ENCODE measurements around the gene SUN1. TPM values are rescaled to one million over a fixed set of nuclear protein-coding genes. Genes with fewer than 3 reads are reported as not detected.

Gene SUN1
- total RNA-seq, 6 experiments from 2014 or later, result 51.0 to 69.8 (median 61.2) TPM

DNA sequence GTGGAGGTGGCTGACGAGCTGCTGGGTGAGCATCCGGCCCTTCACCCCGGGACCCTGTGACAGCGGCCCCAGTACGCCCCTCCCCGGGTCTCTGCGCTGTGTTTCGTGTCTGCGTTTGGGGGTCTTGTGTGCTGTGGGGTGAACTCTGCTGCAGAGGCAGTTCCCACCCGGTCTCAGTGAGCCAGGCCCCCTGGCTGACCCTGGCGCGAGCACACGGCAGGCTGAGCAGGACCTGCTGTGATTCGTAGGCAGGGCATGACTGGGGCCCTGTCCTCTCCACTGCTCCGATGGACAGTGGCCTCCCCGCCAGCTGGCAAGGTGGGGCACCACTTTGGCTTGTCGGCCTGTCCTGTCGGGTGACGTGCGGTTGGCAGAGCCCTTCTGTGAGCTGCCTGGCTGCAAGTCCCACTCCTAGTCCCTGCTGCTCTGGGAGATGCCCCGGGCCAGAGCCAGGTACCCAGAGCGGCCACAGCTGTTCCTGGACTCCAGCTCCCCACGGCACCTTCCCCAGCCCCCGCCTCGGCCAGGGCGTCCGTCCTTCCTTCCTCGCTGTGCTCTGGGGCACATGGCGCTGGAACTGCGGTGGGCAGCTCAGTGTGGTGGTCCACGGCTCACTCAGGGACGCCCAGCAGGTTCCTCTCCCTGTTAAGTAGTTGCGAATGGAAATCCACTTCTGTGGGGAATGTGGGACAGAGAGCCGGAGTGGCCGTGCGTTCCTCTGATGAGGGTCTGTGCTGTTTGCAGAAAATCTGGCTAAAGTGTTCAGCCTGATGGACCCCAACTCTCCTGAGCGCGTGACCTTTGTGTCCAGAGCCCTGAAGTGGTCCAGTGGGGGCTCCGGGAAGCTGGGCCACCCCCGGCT lies 54.6 kb downstream of the SUN1 start:
- Mint-ChIP-seq H3K27me3 (ENCODE audit: insufficient read depth) (peaks cover 2% of the 10 kb centered on the region; the same call in 1 of the 2 replicates), H3K4me3 (no peak overlapping the region), H3K36me3 (ENCODE audit: low read depth) (peaks cover 4% of the 10 kb centered on the region), H3K4me1 (ENCODE audit: low read depth) (no peaks in the 10 kb centered on the region), H3K9me3 (no peaks in the 10 kb centered on the region), H3K27ac (no peak overlapping the region)
- no peak for DNase-seq
- TF ChIP-seq, protein P1, sequence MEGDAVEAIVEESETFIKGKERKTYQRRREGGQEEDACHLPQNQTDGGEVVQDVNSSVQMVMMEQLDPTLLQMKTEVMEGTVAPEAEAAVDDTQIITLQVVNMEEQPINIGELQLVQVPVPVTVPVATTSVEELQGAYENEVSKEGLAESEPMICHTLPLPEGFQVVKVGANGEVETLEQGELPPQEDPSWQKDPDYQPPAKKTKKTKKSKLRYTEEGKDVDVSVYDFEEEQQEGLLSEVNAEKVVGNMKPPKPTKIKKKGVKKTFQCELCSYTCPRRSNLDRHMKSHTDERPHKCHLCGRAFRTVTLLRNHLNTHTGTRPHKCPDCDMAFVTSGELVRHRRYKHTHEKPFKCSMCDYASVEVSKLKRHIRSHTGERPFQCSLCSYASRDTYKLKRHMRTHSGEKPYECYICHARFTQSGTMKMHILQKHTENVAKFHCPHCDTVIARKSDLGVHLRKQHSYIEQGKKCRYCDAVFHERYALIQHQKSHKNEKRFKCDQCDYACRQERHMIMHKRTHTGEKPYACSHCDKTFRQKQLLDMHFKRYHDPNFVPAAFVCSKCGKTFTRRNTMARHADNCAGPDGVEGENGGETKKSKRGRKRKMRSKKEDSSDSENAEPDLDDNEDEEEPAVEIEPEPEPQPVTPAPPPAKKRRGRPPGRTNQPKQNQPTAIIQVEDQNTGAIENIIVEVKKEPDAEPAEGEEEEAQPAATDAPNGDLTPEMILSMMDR (IDR thresholded peaks at IDR 0.05), result no peak

DNA sequence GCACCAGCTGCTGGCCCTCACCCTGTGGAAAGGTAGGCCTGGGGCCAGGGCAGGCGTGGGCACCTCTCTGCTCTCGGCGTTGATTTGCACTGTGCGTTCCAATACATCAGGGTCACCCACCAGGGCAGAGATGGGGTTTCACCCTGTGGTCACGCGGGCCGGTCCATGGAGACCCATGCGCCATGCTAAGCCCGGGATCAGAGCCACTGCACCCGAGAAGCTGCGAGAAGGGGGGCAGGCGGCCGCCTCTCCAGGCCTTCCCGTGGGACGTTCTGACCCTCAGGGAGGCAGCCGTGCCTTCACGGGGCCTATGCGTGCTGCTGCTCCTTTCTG lies 55.2 kb downstream of the SUN1 start:
- H3K27ac Mint-ChIP-seq, result no peak overlapping the region
- H3K4me3 Mint-ChIP-seq, result no peak overlapping the region
- peaks cover 8% of the 10 kb centered on the region for H3K36me3 Mint-ChIP-seq (ENCODE audit: low read depth)
- H3K27me3 Mint-ChIP-seq (ENCODE audit: insufficient read depth), result no peaks in the 10 kb centered on the region
- H3K9me3 Mint-ChIP-seq, result no peaks in the 10 kb centered on the region
- no peak for DNase-seq
- TF ChIP-seq, protein P1 (IDR thresholded peaks at IDR 0.05), result no peak
- H3K4me1 Mint-ChIP-seq (ENCODE audit: low read depth), result no peaks in the 10 kb centered on the region

DNA sequence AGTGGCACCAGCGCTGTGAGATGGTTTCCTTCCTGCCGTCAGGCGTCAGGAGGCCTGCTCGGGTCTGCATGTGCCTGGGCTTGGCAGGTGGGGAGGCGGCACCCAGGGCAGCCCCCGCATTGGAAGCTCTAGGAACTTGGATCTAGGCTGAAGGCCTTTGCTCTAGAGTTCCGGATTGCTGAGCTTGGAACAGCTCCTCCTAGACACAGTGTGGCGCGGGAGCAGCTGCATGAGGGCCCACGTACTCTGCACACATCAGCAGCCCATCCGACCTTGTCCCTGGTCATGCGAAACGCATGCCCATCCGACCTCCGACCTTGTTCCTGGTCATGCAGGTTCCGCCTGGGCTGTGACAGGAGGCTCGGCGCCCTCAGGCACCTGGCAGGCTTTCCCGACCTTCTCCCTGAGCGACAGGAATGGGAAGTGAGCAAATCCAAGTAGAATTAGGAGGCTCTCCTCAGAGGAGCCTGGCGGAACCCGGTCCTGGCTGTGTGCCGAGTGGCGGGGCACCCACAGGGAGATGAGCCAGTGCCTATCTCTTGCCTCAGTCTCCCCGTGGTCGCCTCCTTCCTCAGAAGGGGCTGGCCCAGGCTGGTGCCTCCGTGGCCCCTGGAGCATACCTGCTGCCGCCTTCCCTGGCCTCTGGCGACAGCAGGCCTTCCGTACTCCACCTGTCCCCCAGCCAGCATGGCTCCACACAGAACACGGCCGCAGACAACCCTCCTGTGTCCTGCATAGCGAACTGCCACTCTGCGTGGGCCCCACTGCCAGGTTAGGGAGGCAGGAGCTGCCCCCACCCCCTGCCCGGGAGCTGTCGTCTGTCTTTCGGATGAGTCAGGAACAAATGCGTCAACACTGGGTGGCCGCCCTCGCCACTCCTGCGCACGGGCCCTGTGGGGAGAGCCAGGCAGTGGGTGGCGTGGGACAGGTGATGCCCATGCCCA lies 56.1 kb downstream of the SUN1 start:
- DNase-seq, result no peak
- Mint-ChIP-seq H3K4me3 (no peak overlapping the region), H3K4me1 (ENCODE audit: low read depth) (no peaks in the 10 kb centered on the region), H3K27ac (no peak overlapping the region), H3K36me3 (ENCODE audit: low read depth) (peaks cover 15% of the 10 kb centered on the region), H3K27me3 (ENCODE audit: insufficient read depth) (peaks cover 2% of the 10 kb centered on the region; the same call in 1 of the 2 replicates), H3K9me3 (no peaks in the 10 kb centered on the region)
- TF ChIP-seq, protein P1 (IDR thresholded peaks at IDR 0.05), result no peak

DNA sequence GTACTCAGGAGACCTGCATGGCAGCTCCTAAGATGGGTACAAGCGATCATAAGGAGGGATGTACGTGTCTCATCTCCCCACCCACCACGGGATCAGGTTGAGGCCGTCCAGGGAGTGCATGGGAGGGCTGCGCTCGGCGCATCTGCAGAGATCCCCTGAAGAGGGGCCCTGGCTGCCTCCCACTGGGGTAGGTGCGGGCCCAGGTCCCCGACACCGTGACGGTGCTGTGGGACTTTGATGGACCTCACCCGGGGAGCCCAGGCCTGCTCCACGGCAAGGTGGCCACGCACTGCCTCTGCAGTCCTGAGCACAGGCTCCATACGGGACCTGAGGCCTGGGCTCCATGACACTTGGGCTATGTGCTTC lies 56.7 kb downstream of the SUN1 start:
- no peak overlapping the region for H3K4me3 Mint-ChIP-seq
- peaks cover 2% of the 10 kb centered on the region; the same call in 1 of the 2 replicates for H3K27me3 Mint-ChIP-seq (ENCODE audit: insufficient read depth)
- no peaks in the 10 kb centered on the region for H3K9me3 Mint-ChIP-seq
- TF ChIP-seq, protein P1 (IDR thresholded peaks at IDR 0.05), result no peak
- DNase-seq, result no peak
- H3K36me3 Mint-ChIP-seq (ENCODE audit: low read depth), result peaks cover 18% of the 10 kb centered on the region
- no peaks in the 10 kb centered on the region for H3K4me1 Mint-ChIP-seq (ENCODE audit: low read depth)
- no peak overlapping the region for H3K27ac Mint-ChIP-seq

GRCh38 chr7:889391-889790 lies 57.1 kb downstream of the SUN1 start:
- Mint-ChIP-seq H3K36me3 (ENCODE audit: low read depth) (peaks cover 18% of the 10 kb centered on the region), H3K4me3 (no peak overlapping the region), H3K27me3 (ENCODE audit: insufficient read depth) (peaks cover 2% of the 10 kb centered on the region; the same call in 1 of the 2 replicates), H3K4me1 (ENCODE audit: low read depth) (no peaks in the 10 kb centered on the region), H3K9me3 (no peaks in the 10 kb centered on the region), H3K27ac (no peak overlapping the region)
- DNase-seq, result no peak
- TF ChIP-seq, protein P1 (IDR thresholded peaks at IDR 0.05), result no peak
